MCF 10A (cell line): ENCODE results near the gene AKNA. TPM values are rescaled to one million over a fixed set of nuclear protein-coding genes. Genes with fewer than 3 reads are reported as not detected.
"Not testable (repeated sequence)": the region's sequence is repeated elsewhere in the genome, so short reads cannot be mapped to it uniquely, and the experiment has no call there.

ENCODE experiments used
- BruUV-seq: library from RNA; stranded (reverse); fragments of 400-500 nt; replicated peaks from 2 replicates; lab custom pipeline; 2021; lab: Mats Ljungman, UMichigan
- CTCF ChIA-PET: fragments of 300-600 bp; sonication (Branson Sonifier 250); formaldehyde crosslinking; extraction: SDS; loops from one replicate; lab custom pipeline; 2021; ENCODE audit warnings: antibody characterized with exemption, inconsistent platforms; lab: Yijun Ruan, JAX
- POLR2A ChIA-PET: fragments of 300-600, 350-650 bp; sonication (Branson Sonifier 250); formaldehyde crosslinking; extraction: SDS; loops from one replicate; lab custom pipeline; 2020; ENCODE audit warnings: antibody characterized with exemption, inconsistent platforms; lab: Yijun Ruan, JAX
- DNase-seq: peaks from one replicate; pipeline ENCODE4 v3.0.0-alpha.2; 2018; ENCODE audit not compliant: unreplicated experiment
- H3K27ac Mint-ChIP-seq: one replicate; pipeline ENCODE4 v1.8.0; 2022; ENCODE audit warnings: mild to moderate bottlenecking, low read depth, mixed read lengths; ENCODE audit not compliant: unreplicated experiment
- H3K27me3 Mint-ChIP-seq: one replicate; pipeline ENCODE4 v1.8.0; 2022; ENCODE audit warnings: mixed read lengths; ENCODE audit not compliant: insufficient read depth, unreplicated experiment
- H3K36me3 Mint-ChIP-seq: one replicate; pipeline ENCODE4 v1.8.0; 2022; ENCODE audit warnings: mild to moderate bottlenecking, moderate library complexity, mixed read lengths; ENCODE audit not compliant: insufficient read depth, unreplicated experiment
- H3K4me1 Mint-ChIP-seq: one replicate; pipeline ENCODE4 v1.8.0; 2022; ENCODE audit warnings: mixed read lengths; ENCODE audit not compliant: insufficient read depth, unreplicated experiment
- H3K4me3 Mint-ChIP-seq: one replicate; pipeline ENCODE4 v1.8.0; 2022; ENCODE audit warnings: mild to moderate bottlenecking, moderate library complexity, mixed read lengths; ENCODE audit not compliant: unreplicated experiment
- H3K9me3 Mint-ChIP-seq: one replicate; pipeline ENCODE4 v1.8.0; 2022; ENCODE audit warnings: mixed read lengths; ENCODE audit not compliant: unreplicated experiment
- CTCF ChIP-seq: fragments of 200-600 bp; IDR thresholded peaks from one replicate; pipeline ENCODE4 v1.8.0; 2022; ENCODE audit warnings: antibody characterized with exemption, mild to moderate bottlenecking; ENCODE audit not compliant: unreplicated experiment
- intact Hi-C: fragments of 100-400 bp; cut with micrococcal nuclease; formaldehyde crosslinking; loops from 2 replicates; pipeline ENCODE4 v1.14.1; 2022
- total RNA-seq: library from RNA; stranded (reverse); gene quantifications from 2 replicates; pipeline ENCODE4 v1.2.3, GENCODE V29; 2022

Gene AKNA
- total RNA-seq, 1 experiment from 2014 or later: 10.9 TPM

GRCh38 chr9:114334490-114334889 is 53.3 kb downstream of the AKNA start:
- H3K27ac Mint-ChIP-seq: no peak overlapping the region
- POLR2A ChIA-PET: no interaction called here
- no peaks in the 10 kb centered on the region for H3K4me1 Mint-ChIP-seq
- no peaks in the 10 kb centered on the region for H3K9me3 Mint-ChIP-seq
- no peak for TF ChIP-seq CTCF
- no TSS peak for BruUV-seq
- no peaks in the 10 kb centered on the region for H3K36me3 Mint-ChIP-seq
- intact Hi-C loops: no loop called here
- no peaks in the 10 kb centered on the region for H3K27me3 Mint-ChIP-seq
- no peak overlapping the region for H3K4me3 Mint-ChIP-seq
- CTCF ChIA-PET: no interaction called here
- DNase-seq: no peak

- intact Hi-C loops, BruUV-seq, CTCF ChIA-PET, H3K4me1 Mint-ChIP-seq, DNase-seq, POLR2A ChIA-PET, H3K4me3 Mint-ChIP-seq, H3K27me3 Mint-ChIP-seq, H3K27ac Mint-ChIP-seq, H3K9me3 Mint-ChIP-seq, H3K36me3 Mint-ChIP-seq: not testable (repeated sequence)
These were observed 54.1 kb downstream of the AKNA start for GRCh38 chr9:114333718-114334117.

- POLR2A ChIA-PET: interaction anchor here (0.6 kb wide), 1 partner anchor 180 kb away, joined by 3 read pairs; no protein-coding TSS in a partner anchor
- DNase-seq, H3K4me1 Mint-ChIP-seq, H3K4me3 Mint-ChIP-seq, intact Hi-C loops, CTCF ChIA-PET, H3K36me3 Mint-ChIP-seq, BruUV-seq, H3K9me3 Mint-ChIP-seq, H3K27me3 Mint-ChIP-seq, H3K27ac Mint-ChIP-seq: not testable (repeated sequence)
These were observed 55.2 kb downstream of the AKNA start for GRCh38 chr9:114332474-114333040.

- POLR2A ChIA-PET, CTCF ChIA-PET, H3K9me3 Mint-ChIP-seq, intact Hi-C loops, BruUV-seq, H3K4me3 Mint-ChIP-seq, H3K4me1 Mint-ChIP-seq, H3K27me3 Mint-ChIP-seq, H3K36me3 Mint-ChIP-seq, H3K27ac Mint-ChIP-seq, DNase-seq: not testable (repeated sequence)
These were observed 56.3 kb downstream of the AKNA start for GRCh38 chr9:114331229-114332195.

GRCh38 chr9:114330636-114331035 is 57.1 kb downstream of the AKNA start:
- Mint-ChIP-seq H3K9me3 (no peaks in the 10 kb centered on the region), H3K4me3 (no peak overlapping the region), H3K36me3 (no peaks in the 10 kb centered on the region), H3K4me1 (no peaks in the 10 kb centered on the region), H3K27me3 (no peaks in the 10 kb centered on the region), H3K27ac (no peak overlapping the region)
- intact Hi-C loops: no loop called here
- DNase-seq: no peak
- CTCF ChIA-PET: no interaction called here
- TF ChIP-seq CTCF: no peak
- POLR2A ChIA-PET: no interaction called here
- no TSS peak for BruUV-seq

- H3K4me1 Mint-ChIP-seq, BruUV-seq, H3K27ac Mint-ChIP-seq, H3K9me3 Mint-ChIP-seq, H3K36me3 Mint-ChIP-seq, CTCF ChIA-PET, DNase-seq, POLR2A ChIA-PET, intact Hi-C loops, H3K4me3 Mint-ChIP-seq, H3K27me3 Mint-ChIP-seq: not testable (repeated sequence)
These were observed 58.2 kb downstream of the AKNA start, which contains the start of gene ORM2 for GRCh38 chr9:114329625-114330022. ORM2 (plus strand) TSS chr9:114329869; CDS start chr9:114329905, 36 bp downstream.

GRCh38 chr9:114328937-114329624 is 58.7 kb downstream of the AKNA start:
- CTCF ChIA-PET, intact Hi-C loops: not testable (repeated sequence)

More at GRCh38 chr9:114328937-114329624, 58.7 kb downstream of the AKNA start:
- POLR2A ChIA-PET, H3K9me3 Mint-ChIP-seq, H3K27me3 Mint-ChIP-seq, BruUV-seq, DNase-seq, H3K27ac Mint-ChIP-seq, H3K4me3 Mint-ChIP-seq, H3K4me1 Mint-ChIP-seq, H3K36me3 Mint-ChIP-seq: not testable (repeated sequence)
